ENCODE data around the gene GGA2.

GRCh38 chr16:23534868-23535860 is 24.9 kb upstream of the GGA2 start:
- TF ChIP-seq CTCF (IDR thresholded peaks at IDR 0.05) (no peak), EP300 (IDR thresholded peaks at IDR 0.05) (no peak)

Measured in sigmoid colon (tissue), 4 donors.